HG03097 (cell line): ENCODE data around the gene NRP2.

ENCODE experiments used
- ATAC-seq: cut with Tn5 transposase; IDR thresholded peaks from one replicate; pipeline ENCODE4 v1.9.1; 2021; ENCODE audit not compliant: unreplicated experiment, low FRiP score

Gene NRP2

DNA sequence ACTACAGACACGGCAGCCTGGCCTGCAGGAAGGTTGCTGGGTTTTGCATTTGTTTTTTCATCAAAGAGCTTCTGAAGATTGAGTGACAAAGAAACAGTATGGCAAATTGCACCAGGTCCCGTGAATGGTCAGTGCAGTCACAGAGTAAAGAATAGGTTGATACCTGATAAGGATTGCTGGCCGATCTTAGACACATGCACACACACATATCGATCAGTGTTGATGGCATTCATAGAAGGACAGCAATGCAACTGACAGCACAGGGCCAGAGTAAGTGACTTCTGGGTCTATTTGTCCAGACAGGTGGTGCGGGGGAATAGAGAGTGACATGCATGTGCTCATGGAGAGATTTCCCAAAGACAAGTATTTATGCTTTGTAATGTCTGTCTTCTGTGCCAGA, 42.8 kb downstream of the NRP2 start:
- no peak for ATAC-seq

DNA sequence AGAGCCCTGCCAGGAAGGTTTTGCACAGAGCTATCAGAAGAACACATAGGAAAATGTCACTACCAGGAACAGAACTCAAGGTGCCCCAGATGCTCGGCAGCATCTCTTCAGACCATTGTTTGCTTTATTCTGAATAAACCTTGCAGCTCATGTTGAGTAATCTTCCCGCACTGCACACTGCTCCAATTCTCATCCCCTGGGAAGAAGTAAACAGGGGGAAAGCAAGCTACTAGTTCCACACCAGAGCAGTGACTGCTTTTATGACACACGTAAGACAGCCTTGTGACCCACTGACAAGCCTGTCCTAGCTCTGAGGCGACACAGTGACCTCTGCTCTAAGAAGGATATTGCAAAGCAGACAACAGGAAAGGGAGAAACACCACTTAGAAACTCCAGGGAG, 44.2 kb downstream of the NRP2 start:
- no peak for ATAC-seq

DNA sequence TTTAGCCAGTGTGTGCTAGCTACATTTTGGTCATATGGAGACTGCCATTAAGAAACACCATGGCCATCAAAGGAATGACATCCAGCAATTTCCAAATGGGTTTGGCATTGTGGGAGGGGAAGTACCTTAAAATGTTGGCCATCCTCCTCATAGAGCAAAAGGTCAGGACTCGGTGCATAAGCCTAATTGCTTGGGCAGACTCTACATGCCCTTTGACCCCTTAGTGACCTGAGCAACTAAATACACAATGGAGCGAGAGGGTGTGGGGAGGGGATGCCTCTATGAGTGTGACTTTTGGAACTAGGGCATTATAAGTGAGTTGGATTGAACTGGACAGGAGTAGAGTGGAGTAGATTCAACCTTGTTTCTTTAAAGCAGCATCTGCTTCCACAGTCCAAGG, 44.9 kb downstream of the NRP2 start:
- no peak for ATAC-seq

DNA sequence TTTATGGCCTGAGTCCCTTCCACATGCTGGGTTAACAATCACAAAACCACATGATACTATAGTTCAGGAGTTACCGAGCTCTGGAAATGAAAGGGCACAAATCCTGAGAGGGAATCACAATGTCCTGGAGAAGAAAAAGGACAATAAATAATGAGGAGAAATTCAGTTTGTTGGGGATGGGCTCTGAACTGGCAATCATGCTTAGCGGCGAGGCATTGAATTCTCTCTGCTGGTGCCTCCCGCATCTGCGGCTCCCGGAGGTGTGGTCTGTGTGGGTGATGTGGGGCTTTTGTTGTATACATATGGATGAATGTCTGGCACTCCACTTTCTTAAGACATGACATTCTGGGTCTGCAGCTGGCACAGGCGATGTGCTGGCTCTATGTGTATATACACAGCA, 46.1 kb downstream of the NRP2 start:
- no peak for ATAC-seq

DNA sequence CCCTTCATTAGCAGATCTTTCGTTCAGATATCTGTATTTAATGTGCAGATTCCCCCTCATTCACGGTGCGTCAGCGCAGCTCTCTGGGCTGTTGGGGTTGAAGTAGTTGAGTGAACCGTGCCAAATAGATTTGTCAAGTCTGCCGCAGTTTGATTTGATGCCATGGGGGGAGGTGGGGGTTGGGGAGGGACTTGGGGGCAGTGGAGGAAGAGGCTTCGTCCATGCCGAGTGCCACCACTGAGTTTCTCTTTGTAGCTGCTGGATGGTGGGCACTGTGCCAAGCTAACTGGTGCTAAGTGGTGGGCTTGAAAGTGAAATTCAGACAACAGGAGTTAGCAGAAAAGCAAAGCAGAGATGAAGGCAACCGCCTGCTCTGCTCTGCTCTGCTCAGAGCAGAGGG, 47.9 kb downstream of the NRP2 start:
- no peak for ATAC-seq

DNA sequence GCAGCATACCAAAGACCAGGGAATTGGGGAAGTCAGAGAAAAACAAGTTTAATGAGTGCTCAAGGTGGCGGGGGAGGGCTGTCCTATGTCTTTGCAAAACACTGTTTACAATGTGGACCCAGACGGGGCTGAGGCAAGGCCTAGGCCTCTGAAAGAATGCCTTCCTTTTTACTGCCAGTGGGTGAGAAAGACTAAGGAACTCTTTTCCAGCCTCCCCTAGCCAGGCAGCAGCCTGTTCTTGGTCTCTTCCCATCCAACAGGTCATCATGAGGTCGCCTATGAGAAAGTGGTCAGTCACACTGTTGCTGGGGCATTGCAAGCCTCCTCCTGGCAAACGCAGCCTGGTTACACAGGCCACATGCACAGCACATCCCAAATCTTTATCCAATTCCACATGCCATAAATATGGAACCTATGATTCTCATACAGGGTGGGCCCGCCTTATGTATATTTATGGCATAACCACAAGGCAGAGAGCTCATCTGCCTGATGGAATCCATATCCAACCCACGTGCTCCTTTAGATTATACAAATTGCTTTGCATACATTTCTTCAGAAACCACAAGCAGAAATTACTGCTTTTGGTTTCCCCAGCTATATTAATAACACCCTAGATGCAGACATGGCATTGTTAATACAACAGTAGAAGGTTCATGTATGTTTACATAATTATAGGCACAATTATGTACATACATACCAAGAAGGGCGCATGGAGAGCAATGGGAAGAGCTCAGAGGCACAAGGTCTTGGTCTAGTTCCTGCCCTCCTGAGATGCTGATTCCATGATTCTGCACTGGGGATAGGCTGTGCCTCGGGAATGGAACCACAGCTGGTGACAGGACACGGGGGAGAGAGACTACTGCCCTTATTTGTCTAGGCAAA, 48.6 kb downstream of the NRP2 start:
- no peak for ATAC-seq

DNA sequence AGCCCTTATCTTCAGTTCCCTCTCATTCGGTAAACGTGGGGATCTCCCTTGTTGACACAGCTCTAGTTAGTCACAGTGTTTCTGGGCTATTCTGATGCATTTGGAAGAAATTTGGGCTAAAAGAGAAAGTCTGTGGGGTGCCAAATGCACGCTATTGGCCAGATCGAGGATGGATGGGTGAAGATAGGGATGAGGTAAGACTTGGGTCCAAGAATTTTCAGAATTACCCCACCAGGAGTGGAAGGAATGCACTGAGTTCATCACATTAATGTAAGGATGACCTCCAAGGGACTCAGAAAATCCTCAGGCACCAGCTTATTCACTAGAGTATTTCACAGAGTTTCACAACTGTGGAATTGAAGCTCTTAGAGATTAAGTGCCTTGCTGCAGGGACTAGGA, 49.3 kb downstream of the NRP2 start:
- ATAC-seq = no peak

DNA sequence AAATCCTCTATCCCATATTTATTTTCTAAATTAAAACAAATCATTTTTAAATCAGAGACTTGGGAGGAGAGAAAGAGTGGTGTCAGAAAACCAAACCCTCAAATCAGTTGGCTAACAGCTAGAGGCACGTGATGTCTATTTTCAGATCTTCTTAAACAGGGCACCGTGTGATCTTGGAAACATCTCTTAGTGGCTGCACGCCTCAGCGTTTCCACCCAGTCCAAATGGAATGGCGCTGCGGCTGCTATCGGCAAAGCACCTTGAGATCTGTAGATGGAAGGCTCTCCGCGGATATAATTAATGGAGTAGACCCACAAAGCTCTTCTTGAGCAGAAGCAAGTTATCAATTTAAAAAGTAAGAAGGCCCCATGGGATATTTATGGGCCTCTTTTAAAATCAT, 50.0 kb downstream of the NRP2 start:
- ATAC-seq = no peak

DNA sequence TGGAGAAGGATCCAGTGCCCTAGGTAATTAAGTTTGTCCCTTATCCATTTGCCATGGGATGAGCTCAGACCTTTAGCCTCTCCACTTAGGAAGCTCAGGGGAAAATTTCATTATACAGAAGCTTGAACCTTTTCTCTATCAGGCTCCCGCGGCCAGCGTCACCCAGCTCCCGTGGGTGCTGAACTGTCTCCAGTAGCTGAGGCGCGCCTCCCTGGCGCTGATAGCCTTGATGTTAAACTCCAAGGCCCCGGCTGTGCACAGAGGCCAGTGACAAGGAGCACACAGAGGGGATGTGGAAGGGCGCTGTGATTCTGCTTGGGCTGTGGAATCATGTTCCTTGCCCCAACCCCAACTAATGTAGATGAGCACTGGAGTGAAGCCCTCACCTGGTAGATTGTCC, 50.8 kb downstream of the NRP2 start:
- no peak for ATAC-seq

DNA sequence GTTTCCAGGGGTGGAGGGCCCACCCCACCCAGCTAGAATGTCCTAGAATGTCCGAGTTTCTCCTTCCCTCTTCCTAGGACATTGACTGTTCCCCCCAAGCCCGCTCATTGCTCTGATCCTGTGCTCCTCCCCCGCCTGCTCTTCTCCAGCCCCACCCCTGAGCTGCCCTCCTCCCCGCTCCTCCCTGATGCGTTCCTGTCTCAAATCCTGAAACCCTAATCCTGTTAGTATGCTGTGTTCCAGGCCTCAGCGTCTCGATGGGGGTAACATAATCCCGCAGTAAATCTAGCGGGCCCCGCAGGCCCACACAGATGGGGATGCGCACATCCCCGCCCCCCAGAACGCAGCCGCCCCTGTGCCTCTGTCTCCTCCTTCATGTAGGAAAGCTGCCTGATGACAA, 51.3 kb downstream of the NRP2 start:
- ATAC-seq = no peak

DNA sequence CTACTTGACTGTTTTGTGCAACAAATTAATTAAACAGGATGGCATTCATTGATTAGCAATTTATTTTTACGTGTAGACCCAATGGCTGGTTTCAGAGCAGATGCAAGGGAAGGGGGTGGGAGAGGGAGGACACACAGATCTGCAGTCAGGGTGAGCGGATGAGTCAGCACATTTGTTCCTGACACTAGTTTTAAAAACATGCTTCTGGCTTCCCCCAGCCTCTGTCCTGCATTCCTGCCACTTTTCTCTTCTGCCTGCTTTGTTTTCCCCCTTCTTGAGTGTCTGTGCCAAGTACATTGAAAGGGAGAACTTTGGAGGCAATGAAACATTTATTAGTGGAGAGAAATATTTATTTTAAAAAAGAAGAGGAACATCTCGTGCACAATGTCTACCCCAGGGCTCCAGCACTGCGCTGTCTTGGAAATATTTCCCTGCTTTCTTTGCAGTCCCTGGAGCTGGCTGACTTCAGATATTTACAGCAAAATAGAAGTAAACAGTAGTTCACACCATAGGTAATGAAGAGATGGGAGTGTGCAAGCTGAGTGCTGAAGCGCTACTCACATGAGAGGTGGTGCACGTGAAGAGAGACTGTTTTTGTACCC, 52.2 kb downstream of the NRP2 start:
- no peak for ATAC-seq

DNA sequence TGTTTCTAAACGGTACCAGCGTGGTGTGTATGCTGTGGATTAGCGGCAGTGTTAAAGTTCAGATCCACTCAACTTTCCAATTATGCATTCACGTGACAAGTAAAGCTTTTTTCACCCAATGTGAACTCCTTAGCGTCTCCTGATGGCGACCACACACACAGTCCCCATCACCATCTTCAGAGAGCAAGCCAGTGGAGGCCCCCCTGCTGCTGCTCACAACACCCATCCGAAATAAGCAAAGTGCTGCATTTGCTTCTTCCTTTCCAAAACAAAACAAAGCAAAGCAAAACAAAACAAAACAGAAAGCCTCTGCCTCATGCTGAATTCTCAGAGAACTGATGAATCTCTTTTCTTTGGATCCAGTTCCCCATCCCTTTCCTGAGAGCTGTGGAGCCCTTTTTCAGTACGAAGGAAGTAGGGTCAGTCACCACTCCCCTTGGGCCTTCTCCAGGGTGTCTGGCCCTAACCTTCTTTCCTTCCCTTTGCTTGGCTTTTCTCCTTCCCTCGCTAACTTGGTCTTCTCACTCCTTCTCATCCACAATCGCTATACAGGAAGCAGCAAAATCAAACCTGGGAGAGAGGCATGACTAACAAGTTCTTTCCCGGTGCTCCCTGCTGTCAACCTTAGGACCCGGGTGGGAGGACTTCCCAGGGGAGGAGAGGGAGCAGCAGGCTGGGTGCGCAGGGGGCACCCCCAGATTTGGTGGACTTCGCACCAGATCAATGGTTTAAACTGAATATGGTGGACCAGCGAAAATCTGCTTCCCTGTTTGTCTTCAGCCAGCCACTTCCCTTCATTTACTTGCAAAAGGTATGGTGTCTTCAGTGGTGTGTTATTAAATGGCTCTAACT, 56.0 kb downstream of the NRP2 start:
- ATAC-seq = no peak

DNA sequence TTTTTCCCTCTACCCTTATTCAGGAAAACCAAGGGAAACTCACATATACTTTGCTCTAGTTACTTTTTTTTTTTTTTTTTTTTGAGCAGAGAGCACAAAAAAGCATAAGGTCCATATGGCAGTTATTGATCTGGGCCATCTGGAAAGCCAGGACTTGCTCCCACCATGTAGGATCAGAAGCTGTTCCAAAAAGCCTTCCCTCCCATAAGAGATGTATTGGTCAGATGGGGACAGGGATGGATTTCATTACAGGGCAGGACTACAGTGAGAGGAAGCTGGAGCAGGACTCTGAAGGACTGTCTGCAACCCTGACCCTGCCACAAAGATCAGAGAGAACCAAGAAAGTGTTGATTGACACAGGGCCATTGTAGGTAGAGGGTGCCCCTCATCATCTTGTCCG, 57.3 kb downstream of the NRP2 start:
- ATAC-seq = no peak

DNA sequence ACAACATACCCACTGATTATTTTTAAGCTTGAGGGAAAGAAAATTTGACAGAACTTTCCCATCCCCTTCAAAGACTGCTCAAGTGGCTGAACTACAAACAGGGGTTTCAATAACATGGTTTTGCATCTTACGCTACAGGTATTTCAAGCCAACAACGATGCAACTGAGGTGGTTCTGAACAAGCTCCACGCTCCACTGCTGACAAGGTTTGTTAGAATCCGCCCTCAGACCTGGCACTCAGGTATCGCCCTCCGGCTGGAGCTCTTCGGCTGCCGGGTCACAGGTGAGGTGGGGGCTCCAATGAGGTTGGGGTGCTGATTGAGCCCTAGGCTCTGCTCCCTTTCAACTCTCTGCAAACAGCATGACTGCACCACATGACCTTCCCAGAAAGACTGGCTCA, 58.1 kb downstream of the NRP2 start:
- no peak for ATAC-seq

DNA sequence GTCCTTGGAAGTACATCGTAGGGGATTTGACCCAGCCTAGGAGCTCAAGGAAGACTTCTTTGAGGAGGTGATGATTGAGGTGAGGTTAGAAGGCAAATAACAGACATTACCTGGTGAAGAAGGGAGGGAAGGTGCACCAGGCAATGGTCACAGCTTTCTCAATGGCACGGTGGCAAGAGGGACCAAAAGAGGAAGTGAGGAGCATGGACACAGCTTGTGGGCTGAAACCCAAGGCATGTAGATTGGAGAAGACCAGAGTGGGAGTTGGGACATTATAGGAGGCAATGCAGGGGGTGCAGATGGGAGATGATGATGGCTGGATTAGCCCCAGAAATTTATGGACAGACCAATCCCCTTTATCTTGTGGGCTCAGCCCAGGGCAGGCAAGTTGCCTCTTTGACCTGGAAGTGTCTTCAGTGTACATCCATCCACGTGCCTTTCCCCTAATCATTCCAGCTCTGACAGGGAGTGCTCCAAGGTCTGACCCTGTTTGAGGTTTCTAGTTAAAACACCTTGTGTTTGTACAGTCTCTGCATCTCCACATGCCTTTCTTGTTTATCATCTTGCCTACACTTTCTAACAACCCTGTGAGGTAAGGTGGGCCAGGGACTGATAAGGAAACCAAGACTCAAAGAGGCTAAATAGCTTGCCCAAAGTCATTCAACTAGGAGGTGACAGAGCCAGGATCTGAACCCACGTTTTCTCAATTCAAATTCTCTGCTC, 59.1 kb downstream of the NRP2 start:
- no peak for ATAC-seq

DNA sequence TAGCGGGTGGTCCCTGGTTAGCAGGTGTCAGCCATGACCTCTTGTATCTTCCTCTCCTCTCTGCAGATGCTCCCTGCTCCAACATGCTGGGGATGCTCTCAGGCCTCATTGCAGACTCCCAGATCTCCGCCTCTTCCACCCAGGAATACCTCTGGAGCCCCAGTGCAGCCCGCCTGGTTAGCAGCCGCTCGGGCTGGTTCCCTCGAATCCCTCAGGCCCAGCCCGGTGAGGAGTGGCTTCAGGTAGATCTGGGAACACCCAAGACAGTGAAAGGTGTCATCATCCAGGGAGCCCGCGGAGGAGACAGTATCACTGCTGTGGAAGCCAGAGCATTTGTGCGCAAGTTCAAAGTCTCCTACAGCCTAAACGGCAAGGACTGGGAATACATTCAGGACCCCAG, 60.8 kb downstream of the NRP2 start:
- ATAC-seq = no peak

DNA sequence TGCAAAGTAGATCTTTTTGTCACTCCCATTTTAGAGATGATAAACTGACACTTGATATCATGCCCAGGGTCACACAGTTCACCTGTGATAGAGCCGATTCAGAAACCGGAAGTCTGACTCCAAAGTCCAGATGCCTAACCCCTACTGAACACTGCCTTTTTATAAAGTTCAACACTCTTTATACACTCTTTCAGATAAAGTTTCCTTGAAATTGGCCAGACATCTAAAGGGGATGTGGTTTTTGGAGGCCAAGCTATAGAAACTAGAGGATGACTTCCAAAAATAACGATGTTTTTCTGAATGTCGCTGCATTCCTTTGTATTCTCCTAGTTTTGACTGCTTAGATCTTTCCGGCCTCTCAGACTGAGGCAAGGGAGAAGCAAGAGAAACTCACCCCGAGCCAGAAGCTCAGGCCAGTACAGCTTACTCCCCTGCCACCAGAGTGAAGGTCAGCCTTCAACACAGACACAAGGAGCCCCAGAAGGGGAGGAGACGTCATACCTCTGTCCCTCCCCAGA, 61.8 kb downstream of the NRP2 start:
- ATAC-seq = no peak

DNA sequence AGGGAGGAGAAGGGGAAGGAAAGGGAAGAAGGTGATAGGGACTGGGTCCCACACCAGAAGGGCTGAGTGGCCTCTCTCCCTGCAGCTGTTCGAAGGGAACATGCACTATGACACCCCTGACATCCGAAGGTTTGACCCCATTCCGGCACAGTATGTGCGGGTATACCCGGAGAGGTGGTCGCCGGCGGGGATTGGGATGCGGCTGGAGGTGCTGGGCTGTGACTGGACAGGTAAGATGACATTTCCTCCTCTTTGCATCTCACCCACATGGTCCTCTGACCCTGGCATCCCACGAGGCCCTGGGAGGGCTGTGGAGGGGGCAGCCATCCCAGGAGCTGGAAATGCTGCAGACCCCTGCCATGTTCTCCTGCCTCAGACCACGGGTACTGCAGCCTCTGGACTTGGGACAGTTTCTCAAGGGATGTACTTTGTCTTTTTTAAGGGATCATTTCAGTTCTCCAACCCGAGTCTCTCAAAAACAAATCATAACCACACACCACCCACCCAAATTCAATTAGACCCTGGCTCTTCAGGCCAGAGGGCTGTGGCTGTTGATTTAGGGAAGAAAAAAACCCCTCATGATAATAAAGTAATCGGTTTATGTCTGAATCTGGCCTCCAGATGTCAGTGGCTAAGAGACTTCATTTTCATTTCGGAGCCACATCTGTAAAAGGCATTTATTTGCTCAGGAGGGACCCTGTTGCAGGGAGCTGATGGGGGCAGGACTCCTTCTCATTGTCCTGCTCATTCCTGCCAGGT, 63.5 kb downstream of the NRP2 start:
- ATAC-seq = no peak

DNA sequence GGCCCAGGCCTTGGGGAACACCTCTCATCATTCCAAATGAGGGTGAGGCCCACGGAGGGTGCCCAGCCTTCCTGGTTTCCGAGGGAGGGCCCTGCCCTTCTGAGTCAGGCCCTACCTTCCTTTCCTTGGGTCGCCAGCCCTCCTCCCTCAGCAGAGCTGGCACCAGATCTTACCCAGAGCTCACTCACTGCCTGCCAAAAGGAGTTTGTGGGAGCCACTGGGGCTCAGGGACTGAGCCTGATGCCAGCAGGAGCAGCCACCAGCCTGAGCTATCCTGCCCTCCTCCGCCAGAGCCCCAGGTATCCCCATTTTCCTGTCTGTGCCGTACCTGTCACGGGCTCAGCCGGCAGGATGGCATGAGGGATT, 64.1 kb downstream of the NRP2 start:
- ATAC-seq = no peak

DNA sequence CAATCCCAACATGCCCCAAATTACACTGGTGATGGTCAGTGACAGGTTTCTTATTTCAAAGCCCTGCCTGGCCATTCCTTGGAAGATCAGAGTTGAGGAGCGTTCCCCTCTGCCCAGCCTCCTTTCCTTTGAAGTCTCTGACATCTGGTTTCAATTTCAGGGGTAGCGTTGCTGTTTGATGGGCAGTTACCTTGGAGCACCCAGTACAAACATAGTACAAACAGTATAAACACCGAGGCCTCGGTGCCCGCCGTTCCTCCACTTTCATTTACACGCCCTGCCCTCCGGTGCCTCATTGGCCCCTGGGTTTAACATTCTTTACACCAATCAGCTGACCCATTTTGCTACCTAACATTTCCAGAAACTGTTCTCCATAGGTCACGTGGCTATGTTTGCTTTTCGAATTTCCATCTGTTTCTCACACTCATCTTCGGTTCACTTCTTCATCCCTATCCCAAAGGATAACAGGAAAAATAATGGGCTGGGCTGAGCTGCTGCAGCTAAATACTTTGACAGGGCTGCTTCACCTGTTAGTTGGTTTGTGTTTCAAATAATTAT, 65.6 kb downstream of the NRP2 start:
- no peak for ATAC-seq
